MM.1S (cell line): ENCODE measurements around the gene CARD10.

ENCODE experiments used
- CTCF ChIP-seq: fragments of 300-600 bp; sonication (generic); IDR thresholded peaks from 2 replicates; pipeline ENCODE4 v1.5.1; 2016; ENCODE audit warnings: antibody characterized with exemption, low read length, mixed read lengths
- EZH2 ChIP-seq: fragments of 300-600 bp; sonication (generic); optimal IDR thresholded peaks from 2 replicates; pipeline ENCODE3; 2017; ENCODE audit warnings: low read depth, mild to moderate bottlenecking, antibody characterized with exemption, low read length, mixed read lengths
- EZH2phosphoT487 ChIP-seq: fragments of 300-600 bp; sonication (generic); IDR thresholded peaks from 2 replicates; pipeline ENCODE4 v1.6.1; 2018; ENCODE audit warnings: antibody characterized with exemption, low read length

GRCh38 chr22:37545703-37546436 is 26.7 kb upstream of the CARD10 start:
- TF ChIP-seq CTCF = no peak
- TF ChIP-seq EZH2 = no peak
- no peak for TF ChIP-seq EZH2phosphoT487
